Glomerular visceral epithelial cell (primary cell): Measurements from ENCODE around the gene PTHLH.

ENCODE experiments used
- DNase-seq: peaks from one replicate; pipeline ENCODE4 v3.0.0-alpha.2; 2016; ENCODE audit errors: extremely low spot score

The PTHLH gene

DNA sequence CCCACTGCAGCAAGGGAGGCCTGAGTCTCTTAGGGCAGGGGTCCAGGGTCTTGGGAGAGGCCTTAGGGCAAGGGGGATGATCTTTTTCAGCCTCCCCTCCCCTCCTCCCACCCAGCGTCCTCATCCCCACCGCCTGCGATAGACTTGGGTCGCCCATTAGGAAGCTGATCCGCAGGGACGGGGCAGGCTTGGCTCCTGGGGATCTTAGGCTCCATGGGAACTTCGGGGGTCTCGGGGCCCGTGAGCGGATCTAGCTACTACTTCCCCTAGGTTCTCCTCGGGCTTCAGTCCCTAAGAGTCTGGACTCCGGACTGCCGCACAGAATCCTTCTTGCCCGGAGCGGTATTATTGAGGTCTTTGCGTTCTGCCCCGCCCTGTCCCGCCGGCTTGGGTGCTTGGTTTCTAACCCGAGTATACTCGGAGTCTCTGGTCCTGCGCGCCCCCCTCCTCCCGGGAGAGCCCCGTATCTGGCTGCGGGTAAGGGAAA is 2.2 kb upstream of the PTHLH start:
- DNase-seq = no peak

DNA sequence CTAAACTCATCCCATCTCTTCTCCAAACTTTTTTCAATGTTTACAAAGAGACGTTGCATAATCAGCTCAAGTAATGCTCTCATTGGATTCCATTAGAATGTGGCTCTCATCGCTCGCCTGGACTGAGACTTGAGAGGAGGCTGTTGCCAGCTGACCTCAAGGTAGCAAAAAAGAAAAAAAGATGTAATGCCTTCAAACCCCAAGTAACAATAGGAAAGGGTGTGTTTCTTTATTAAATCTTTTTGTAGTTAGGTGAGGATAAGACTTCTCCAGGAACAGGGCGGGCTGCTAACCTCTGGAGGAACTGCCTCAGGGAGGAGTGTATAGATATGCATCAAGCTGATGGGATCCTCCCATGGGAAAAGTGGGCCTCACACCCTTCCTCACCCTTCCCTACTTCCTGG is 956 bp upstream of the PTHLH start:
- no peak for DNase-seq

DNA sequence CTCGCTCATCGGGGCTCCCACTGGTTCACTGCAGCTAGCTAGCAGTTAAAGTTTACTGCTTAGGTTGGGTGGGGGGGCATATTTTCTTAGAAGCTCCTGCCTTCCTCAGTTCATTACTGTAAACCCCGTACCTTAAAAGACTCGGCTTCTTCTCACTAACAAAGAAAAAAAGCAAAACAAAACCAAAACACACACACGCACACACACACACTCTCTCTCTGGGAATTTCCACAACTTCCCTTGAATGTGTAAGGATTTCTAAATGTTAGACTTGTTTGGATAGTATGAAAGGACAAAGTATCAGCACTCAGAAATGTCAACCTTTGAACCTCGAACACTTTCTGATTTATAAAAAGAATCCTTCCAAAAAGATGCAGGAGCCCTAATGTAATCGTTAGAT is 927 bp downstream of the PTHLH start:
- DNase-seq = peak; percentile 22

DNA sequence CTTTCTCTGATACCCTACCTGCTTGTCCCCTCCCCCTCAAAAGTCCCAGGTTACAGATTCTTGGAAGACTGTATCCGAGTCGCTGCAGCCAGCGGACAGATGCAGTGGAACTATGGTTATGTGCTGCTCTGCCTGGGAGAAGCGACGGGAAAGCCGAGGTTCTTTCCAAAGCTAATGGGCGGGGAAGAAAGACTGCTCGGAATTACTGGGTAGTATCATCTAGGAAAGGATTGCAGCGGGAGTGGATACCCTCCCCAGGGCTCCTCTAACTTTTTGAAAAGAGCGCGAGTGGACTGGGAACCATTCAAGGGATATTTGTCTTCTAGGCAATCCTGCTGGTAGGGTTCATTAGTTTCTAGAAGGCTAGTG is 1.4 kb downstream of the PTHLH start:
- DNase-seq = peak; percentile 42

DNA sequence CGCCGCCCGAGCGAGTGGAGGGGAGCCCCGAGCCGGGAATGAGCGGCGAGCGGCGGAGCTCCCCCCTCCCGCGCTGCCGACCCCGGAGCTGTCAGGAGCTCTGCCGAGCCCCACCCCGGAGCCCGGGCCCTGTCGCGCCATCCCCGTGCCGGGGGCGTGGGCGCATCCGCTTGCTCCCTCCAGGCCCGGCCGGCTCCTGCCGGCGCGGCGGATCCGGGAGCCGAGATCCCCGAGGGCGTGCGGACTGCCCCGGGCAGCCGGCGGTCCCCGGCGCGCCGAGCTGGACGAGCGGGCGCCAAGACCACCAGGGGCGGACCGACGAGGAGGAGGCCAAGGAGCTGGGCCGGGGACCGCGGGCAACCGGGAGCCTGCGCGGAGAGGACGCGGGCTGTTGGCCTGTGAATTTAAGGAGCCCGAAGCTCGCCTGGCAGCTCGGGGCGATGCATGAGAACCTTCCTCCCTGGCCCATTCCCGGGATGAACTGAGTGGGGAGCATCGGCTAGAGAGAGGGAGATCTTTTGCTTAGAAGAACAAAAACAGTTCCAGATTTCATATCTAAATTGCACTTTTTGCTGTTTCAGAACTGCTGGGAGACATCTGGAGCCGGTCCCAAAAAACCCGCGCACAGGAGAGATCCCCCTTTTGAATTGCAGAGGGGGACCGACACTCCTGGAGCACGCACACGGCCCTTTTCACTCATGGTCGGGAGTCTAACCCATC is 2.0 kb downstream of the PTHLH start:
- DNase-seq = peak; percentile 48

DNA sequence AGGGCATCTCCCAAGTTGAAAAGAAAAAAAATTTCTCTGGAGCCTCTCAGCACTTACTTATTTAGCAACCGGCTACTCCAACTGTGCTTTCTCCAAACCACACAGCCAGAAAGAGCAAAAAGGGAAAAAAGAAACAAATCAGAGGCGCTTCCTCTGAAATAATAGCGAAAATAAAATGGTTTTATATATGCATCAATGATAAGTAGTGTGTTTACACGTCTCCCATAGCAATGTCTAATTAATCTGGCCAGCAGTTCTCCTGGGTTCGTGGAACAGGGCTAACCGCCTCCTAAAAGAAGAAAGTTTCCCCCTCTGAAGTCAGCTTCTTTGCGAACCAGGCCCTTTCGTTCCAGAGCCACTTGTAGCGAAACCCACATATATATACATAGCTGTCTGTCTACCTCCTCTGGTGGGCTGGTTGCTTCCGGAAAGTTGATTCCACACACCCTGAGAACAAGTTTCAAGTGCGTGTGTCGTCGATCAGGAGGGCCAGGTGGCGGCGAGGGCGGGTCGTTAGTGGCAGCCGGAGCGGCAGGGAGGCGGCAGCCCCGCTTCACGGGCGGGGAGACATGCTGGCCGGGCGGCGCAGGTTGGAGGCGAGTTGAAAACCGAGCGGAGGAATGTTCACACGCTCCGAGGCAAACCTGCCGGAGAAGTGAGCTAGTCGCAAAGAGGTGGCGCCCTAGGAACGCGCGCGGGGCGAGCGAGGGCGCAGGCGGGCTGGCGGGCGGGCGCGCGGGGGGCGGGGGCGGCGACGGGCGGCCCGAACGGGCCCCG is 2.7 kb downstream of the PTHLH start:
- DNase-seq = peak; percentile 88

DNA sequence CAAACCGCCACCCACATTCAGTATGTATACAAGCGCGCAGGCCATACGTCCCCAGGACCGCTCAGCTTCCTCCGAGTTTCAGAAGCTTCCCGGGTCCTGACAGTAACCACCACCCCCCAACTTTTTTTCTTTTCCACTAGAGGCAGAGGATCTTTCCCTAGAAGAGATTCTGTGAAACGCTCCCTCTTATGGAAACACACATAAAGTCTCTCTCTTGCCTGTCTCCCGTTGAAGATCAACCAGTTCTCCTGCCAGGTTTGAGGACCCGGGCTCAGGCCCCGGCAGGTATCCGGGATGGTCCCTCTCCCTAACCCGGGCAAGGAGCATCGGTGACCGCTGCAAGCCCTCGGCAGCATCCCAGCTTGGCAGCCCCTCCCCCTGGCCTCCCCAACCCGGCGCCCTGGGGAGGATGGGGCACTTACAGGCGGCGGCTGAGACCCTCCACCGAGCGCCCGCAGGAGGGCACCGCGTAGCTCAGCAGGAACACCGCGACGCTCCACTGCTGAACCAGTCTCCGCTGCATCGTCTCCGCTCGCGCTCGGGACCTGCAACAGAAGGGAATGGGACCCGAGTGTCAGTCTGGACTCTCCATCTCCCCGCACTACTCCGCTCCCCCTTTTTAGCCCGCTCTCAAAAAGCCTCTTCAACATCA is 3.4 kb downstream of the PTHLH start:
- peak; percentile 68 for DNase-seq

DNA sequence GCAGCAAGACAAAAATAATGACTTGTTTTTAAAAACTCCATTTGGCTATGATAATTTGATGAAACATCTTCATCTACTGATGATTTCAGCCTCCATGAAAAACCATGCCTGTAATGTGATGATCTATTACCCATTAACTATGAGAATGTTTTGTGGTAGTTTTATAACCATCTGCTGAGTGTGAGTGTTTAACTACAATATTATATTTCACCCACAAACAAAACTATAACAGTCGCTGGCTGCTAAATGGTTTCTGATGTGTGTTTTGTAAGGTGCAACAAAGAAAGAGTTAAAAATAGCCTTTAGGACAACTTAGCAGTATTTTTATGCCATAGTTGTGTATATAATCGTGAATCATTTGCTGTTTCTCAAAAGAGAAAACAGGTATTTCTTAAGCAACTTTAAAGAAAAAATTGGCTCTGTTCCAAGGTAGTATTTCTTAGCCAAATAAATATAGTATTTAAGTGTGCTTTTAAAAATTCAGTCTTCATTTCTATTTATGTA is 4.9 kb downstream of the PTHLH start:
- peak; percentile 63 for DNase-seq

DNA sequence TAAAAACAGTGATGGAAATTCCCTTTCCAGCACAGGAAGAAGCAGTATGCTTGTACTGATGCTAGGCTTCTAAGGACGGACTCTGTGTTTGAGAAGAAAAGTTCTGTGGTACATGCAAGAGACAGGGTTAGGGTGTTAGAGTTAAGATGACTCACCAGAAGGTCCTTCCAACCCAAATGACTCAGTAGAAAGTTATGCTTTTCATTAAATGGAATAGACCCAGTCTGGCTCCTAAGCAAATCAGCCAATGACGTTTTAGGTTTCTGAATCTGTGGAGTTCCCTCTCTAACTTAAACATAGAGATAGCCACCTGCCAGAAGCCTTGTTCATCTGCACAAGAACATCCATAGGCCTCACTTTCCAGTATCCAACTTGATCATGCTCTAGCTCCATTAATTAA is 5.7 kb downstream of the PTHLH start:
- DNase-seq = peak; percentile 92

DNA sequence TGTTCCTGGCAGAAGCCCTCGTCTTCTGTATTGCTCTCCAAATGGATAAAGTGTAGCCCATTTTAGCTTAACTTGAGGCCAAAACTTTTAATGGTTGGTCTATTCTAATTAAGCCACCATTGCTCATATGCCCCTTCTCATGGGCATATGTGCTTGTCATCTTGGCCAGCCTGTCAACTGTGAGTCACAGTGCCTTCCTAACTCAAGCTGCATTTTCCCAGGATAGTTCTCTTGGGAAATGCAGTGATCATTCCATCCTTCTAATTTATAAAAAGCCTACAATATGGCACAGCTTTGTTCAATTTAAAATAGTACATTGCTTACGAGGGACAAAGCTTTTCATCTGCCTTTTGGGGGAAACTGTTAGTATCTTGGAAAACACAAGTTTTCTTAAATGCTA is 6.6 kb downstream of the PTHLH start:
- peak; percentile 61 for DNase-seq

DNA sequence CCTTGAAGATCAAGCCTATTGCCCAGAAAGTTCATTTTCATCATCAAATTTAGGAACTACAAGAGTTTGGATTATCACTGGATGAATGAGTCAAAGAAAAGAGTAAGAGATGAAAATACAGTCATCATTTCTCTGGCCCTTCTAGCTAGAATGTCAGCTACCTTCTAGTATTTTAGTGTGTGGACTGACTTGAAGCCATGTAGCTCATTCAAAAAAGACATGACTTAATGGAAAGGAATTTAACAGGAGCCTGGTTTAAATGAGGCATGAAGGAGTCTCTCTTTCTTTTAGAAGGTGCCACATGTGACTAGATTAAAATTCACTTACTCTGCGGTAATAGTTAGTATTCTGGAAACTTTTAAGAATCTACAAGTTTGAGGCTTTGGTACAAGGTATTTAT is 7.1 kb downstream of the PTHLH start:
- peak; percentile 75 for DNase-seq

DNA sequence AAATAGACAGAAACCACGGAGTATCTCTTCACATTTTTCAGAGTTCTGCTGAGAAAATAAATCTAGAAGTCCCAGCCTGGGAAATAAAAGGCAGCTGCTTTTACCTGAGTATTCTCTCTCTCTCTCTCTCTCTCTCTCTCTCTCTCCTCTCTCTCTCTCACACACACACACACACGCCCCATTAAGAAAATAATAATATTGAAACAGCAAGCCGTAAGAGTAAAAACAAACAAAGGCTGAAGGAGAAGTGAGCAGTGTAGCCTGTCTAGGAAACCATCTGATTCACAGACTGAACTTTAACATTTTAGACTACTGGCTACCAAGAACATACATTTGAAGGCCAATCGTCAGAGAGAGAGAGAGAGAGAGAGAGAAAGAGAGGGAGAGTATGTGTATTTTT is 8.4 kb downstream of the PTHLH start:
- DNase-seq = no peak

DNA sequence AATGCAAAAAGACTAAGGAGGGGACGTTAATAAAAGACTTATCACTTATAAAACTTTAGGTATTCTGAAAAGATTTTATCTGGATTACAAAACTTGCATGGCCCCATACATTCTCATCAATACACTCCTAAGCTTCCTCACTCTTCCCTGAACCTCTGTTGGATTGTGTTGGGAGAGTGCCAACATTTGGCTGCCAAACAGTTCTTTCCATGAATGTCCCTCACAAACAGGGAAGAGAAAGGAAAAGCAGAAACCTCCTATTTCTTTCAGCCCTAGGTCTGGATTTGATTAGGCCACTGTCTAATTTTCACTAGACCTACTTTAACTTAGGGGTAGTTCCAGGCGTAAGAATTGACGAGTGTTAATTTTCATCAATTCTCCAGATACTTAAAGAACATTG is 11.7 kb downstream of the PTHLH start:
- DNase-seq = no peak

DNA sequence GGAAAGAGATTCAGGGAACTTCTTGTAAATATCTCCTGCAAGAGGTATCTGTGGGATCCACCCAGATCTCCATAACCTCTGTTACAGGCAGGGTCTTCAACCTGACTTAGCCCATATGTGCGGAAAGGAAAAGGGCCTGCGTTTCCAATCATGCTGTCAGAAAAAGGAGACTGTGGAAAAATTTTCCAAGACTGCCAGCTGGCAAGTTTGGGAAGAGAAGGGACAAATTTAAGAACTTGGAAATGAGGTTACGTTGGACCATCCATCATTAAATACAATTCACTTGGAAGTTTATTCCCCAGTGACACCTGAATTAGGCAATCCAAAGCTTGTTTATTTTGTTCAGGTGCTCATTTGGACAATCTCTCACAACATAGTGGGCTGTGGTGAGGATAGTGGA is 13.9 kb downstream of the PTHLH start:
- DNase-seq = no peak

DNA sequence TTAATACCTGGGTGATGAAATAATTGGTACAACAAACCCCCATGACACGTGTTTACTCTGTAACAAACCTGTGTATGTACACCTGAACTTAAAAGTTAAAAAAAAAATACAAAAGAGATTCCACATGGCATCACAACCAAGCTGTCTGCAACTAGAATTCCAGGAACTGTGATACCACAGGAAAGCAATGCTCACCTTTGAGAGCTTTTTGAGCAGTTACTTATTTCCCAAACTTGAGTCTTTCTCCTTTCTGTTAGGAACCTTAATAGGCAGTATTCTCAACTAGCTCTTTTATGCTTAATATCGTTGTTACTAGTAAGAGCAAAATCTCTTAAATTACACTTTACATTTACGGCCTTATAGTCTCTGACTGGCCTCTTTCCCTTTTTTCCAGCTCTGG is 15.2 kb downstream of the PTHLH start:
- no peak for DNase-seq

DNA sequence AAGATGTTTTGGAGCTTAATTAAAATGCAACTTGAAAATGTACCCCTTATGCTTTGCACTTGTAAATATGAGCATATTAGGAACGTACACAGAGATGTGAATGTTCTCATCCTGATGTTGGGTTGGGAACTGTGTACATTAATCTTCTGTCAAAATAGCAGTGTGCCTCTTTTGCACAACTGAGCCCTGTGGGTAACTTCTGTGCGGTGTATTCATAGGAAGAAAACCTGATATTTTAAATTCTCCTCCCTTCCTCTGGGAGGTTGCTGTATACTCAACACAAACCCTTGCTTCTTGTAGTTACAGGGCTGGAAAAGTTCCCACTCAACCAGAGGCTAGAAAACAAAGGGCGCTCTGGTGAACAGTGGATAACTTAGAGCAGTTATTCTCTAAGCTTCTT is 18.7 kb downstream of the PTHLH start:
- DNase-seq = no peak

DNA sequence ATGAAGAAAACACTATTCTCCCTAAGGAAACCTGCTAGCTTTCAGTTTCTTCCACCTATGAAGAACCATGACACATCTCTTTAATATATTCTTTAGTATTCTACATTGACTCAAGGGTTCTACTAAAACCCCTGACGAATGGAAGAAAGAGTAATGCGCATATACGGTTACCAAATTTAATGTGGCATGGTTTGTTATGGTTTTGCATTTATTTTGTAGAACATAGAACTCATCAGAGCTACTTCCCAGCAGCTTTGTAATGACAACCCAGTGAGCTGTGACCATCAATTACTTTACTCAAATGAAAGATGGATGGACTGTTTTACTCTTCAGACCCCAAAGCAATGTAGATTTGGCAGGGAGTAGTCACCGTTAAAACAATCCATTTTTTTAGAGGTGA is 19.2 kb downstream of the PTHLH start:
- DNase-seq = no peak

DNA sequence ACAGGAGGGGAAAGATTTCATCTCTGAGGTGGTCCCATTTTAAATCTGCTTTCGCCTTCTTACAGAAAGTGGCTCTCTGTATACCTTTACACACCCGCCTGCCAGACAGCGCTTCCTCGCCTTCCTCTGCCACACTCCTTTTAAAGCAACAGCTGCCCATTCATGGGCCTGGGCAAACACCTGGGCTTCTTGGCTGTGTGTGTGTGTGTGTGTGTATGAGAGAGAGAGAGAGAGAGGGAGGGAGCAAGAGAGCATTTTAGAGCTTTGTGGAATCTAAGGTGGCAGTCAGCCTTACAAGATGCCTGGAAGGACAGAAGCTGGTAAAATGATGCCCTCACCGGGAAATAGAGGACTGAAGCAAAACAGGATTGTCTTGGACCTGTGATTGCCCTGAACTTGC is 20.0 kb downstream of the PTHLH start:
- no peak for DNase-seq

DNA sequence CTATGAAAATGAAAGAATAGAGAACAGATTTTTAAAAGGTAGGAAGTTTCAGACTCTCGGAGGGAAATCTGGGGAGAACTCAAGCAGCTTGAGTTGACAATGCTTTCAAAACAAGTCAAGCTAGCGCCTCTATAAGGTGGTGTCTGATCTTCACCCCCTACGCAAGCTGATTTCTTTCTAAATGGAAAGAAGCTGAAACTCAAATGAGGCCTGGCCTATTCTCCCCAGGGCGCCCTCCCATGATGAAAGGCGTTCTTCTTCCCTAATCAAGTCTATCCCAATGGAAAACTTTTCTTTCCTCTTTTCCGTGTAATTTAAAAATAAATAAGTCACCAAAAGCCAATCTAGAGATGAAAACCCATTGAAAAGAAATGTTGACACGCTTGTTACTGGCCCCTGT is 20.6 kb downstream of the PTHLH start:
- DNase-seq = no peak

DNA sequence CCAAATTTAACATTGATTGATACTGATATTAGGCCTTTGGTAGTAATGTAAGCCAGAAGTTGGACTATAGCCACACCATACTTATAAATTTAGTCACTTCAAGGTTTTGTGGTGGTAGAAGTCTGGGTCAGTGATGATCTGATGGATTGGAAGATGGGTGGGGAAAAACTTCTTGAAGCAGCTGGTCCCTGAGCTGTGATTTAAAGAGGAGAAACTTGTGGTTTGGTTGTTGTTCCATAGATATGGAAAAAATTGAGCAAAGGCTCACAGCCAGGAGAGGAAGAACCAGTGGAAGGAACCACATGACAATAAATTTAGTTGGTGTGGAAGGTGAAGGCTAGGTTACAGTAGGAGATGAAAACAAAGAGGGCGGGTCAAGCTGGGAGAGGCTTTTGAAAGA is 26.1 kb downstream of the PTHLH start:
- DNase-seq = no peak

DNA sequence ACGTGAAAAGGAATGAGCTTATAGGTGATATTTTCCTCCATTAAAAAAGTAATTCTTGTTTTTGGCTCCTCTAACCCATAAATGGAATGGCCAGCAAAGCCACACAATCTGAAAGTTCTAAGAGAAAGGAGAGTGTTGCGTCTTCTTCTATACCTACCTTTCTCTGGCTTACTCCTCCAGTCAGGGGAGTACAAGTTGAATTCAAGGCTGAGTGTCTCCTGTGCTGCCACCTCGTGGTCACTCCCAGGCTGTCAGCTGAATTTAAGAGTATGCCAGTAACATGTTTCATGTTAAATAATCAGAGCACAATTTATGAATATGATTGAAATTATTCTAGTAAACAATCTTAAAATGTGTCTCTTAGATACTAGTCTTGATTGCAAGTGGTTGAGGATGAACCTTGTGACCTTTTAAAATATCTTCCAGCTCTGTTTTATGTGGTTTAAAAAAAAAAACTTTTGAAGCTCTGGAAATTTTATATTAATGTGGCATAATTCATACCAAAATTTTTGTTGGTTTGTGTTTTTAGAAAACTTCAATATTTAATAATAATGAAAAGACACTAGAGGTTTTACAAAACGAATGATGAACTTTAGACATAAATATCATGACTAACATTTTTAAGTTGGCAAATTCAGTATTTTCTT is 31.7 kb downstream of the PTHLH start:
- peak; percentile 75 for DNase-seq

DNA sequence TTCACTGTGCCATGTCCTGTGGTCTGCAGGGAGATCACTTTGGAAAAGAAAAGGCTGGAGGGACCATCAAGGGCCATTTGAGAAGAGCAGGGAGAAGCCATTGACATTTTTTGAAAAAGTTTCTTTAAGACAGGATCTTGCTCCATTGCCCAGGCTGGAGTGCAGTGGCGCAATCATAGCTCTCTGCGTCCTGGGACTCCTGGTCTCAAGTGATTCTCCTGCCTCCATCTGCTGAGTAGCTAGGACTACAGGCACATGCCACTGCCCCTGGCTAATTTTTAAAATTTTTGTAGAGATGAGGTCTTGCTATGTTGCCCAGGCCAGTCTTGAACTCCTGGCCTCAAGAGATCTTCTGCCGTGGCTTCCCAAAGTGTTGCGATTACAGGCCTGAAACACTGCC is 32.3 kb downstream of the PTHLH start:
- DNase-seq = no peak
